Measurements from ENCODE around the gene OR2T27. TPM values are rescaled to one million over a fixed set of nuclear protein-coding genes. Genes with fewer than 3 reads are reported as not detected.

OR2T27 gene
- total and polyA plus RNA-seq, 2 donors (not counting 3 experiments of a cell fraction or from before 2014, with no cell fraction given), result not detected

GRCh38 chr1:248621770-248622169 lies 33.6 kb downstream of the OR2T27 start:
- H3K9me3 ChIP-seq (replicated peaks; ENCODE audit: control insufficient read depth, insufficient read depth, low read length), result no peaks in the 10 kb centered on the region
- POLR2A ChIA-PET, result no interaction called here
- no peak for TF ChIP-seq JUN (IDR thresholded peaks at IDR 0.05; ENCODE audit: borderline replicate concordance, insufficient read depth, insufficient read length, low read depth)
- no peak for TF ChIP-seq POLR2AphosphoS5 (IDR thresholded peaks at IDR 0.05; ENCODE audit: insufficient read depth, low read depth, low read length)
- no peak for TF ChIP-seq EZH2 (IDR thresholded peaks at IDR 0.05; ENCODE audit: borderline replicate concordance, low read depth, low read length, severe bottlenecking)
- TF ChIP-seq, protein P1, sequence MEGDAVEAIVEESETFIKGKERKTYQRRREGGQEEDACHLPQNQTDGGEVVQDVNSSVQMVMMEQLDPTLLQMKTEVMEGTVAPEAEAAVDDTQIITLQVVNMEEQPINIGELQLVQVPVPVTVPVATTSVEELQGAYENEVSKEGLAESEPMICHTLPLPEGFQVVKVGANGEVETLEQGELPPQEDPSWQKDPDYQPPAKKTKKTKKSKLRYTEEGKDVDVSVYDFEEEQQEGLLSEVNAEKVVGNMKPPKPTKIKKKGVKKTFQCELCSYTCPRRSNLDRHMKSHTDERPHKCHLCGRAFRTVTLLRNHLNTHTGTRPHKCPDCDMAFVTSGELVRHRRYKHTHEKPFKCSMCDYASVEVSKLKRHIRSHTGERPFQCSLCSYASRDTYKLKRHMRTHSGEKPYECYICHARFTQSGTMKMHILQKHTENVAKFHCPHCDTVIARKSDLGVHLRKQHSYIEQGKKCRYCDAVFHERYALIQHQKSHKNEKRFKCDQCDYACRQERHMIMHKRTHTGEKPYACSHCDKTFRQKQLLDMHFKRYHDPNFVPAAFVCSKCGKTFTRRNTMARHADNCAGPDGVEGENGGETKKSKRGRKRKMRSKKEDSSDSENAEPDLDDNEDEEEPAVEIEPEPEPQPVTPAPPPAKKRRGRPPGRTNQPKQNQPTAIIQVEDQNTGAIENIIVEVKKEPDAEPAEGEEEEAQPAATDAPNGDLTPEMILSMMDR (IDR thresholded peaks at IDR 0.05; ENCODE audit: extremely low read depth in 1 of 2, insufficient read depth in 1 of 2, low read depth in 1 of 2, low read length in 2 of 2), result no peak
- TF ChIP-seq, protein P2, sequence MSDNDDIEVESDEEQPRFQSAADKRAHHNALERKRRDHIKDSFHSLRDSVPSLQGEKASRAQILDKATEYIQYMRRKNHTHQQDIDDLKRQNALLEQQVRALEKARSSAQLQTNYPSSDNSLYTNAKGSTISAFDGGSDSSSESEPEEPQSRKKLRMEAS (IDR thresholded peaks at IDR 0.05; ENCODE audit: insufficient read depth, insufficient read length), result no peak
- no peak for TF ChIP-seq POLR2A (IDR thresholded peaks at IDR 0.05; ENCODE audit: low read depth, low read length)
- TF ChIP-seq MYC (IDR thresholded peaks at IDR 0.05; ENCODE audit: low read depth, low read length), result no peak
- TF ChIP-seq FOS (IDR thresholded peaks at IDR 0.05; ENCODE audit: borderline replicate concordance, insufficient read depth, low read length), result no peak
- no peak for TF ChIP-seq GATA2 (IDR thresholded peaks at IDR 0.05; ENCODE audit: insufficient read depth, insufficient read length, low read depth, low read length)
- no peaks in the 10 kb centered on the region for H3K79me2 ChIP-seq (ENCODE audit: control insufficient read depth, insufficient read depth, low read length)
- CTCF ChIA-PET, result interaction anchor here (0.7 kb wide), 1 partner anchor 183 kb away, joined by 3 read pairs; no protein-coding TSS in a partner anchor
- no peaks in the 10 kb centered on the region for H3K36me3 ChIP-seq (ENCODE audit: control insufficient read depth in 2 of 2, extremely low read depth in 1 of 2, insufficient read depth in 2 of 2, low read length in 2 of 2)
- intact Hi-C loops (cut with micrococcal nuclease) (loop anchor here (2.0 kb wide), 1 partner anchor 185 kb away; no protein-coding TSS in a partner anchor), dilution Hi-C loops (cut with MboI; ENCODE audit: extremely low pct_ligation_motif_present, low sequenced_read_pairs) (no loop called here)
- no peaks in the 10 kb centered on the region for H3K9me1 ChIP-seq (replicated peaks; ENCODE audit: control insufficient read depth, extremely low read depth, insufficient read depth, low read length)
- no peaks in the 10 kb centered on the region for H3K27me3 ChIP-seq (ENCODE audit: control insufficient read depth in 2 of 2, insufficient read depth in 2 of 2, low read length in 2 of 2)
- no TSS peak for BruUV-seq (replicated peaks)
- H3K4me1 ChIP-seq (ENCODE audit: control insufficient read depth, extremely low read depth, insufficient read depth, low read length), result no peaks in the 10 kb centered on the region
- H3K4me3 ChIP-seq (replicated peaks in 1 of 3; ENCODE audit: insufficient read depth in 1 of 3, low read depth in 1 of 3, low read length in 3 of 3), result no peak overlapping the region
- H3K4me2 ChIP-seq (ENCODE audit: insufficient read depth, low read length), result no peak overlapping the region
- DNase-seq (ENCODE audit: low read depth, low spot score), result no peak
- H3K9ac ChIP-seq (replicated peaks; ENCODE audit: extremely low read depth, insufficient read depth, low read length), result no peak overlapping the region
- H2AFZ ChIP-seq (ENCODE audit: low read depth, low read length), result no peak overlapping the region
- no peak for FAIRE-seq
- no peaks in the 10 kb centered on the region for H4K20me1 ChIP-seq (replicated peaks; ENCODE audit: control insufficient read depth, extremely low read depth, insufficient read depth, low read length)
- no peak overlapping the region for H3K27ac ChIP-seq (ENCODE audit: insufficient read depth, low read depth, low read length)
